Endodermal cell (in vitro differentiated cells): ENCODE measurements around the gene NME2. TPM values are rescaled to one million over a fixed set of nuclear protein-coding genes. Genes with fewer than 3 reads are reported as not detected.

Experiments
- DNase-seq: peaks from one replicate; pipeline ENCODE4 v3.0.0-alpha.2; 2017
- H3K27ac ChIP-seq: 2 replicates; pipeline ENCODE4 v1.5.1; 2013; ENCODE audit warnings: mild to moderate bottlenecking, low read depth, low read length, moderate library complexity
- H3K27me3 ChIP-seq: 2 replicates; pipeline ENCODE4 v1.6.1; 2013; ENCODE audit warnings: mild to moderate bottlenecking, low read length, moderate library complexity; ENCODE audit not compliant: insufficient read depth, control insufficient read depth, poor library complexity, severe bottlenecking
- H3K36me3 ChIP-seq: 2 replicates; pipeline ENCODE4 v1.7.0; 2013; ENCODE audit warnings: mild to moderate bottlenecking, low read length, moderate library complexity; ENCODE audit not compliant: control insufficient read depth, insufficient read depth
- H3K4me1 ChIP-seq: one replicate; pipeline ENCODE4 v1.7.0; 2013; ENCODE audit warnings: low read length; ENCODE audit not compliant: control insufficient read depth, insufficient read depth
- H3K4me3 ChIP-seq: 2 replicates; pipeline ENCODE4 v1.5.1; 2013; ENCODE audit warnings: mild to moderate bottlenecking, low read length, moderate library complexity
- H3K9ac ChIP-seq: 2 replicates; pipeline ENCODE4 v1.6.1; 2013; ENCODE audit warnings: mild to moderate bottlenecking, low read length, moderate library complexity; ENCODE audit not compliant: poor library complexity, severe bottlenecking; ENCODE audit errors: extremely low read depth
- H3K9me3 ChIP-seq: 2 replicates; pipeline ENCODE4 v1.6.1; 2013; ENCODE audit warnings: mild to moderate bottlenecking, low read length, moderate library complexity; ENCODE audit not compliant: control insufficient read depth
- H3K27ac Mint-ChIP-seq: 2 replicates; pipeline ENCODE4 v1.8.0; 2020; ENCODE audit warnings: mixed read lengths
- H3K27me3 Mint-ChIP-seq: 2 replicates; pipeline ENCODE4 v1.8.0; 2021; ENCODE audit warnings: mild to moderate bottlenecking, mixed read lengths; ENCODE audit not compliant: insufficient read depth
- H3K36me3 Mint-ChIP-seq: 2 replicates; pipeline ENCODE4 v1.8.0; 2020; ENCODE audit warnings: low read depth, mixed read lengths
- H3K4me1 Mint-ChIP-seq: 2 replicates; pipeline ENCODE4 v1.8.0; 2020; ENCODE audit warnings: mixed read lengths
- H3K4me3 Mint-ChIP-seq: 2 replicates; pipeline ENCODE4 v1.8.0; 2020; ENCODE audit warnings: mild to moderate bottlenecking, moderate library complexity, mixed read lengths
- H3K9me3 Mint-ChIP-seq: 2 replicates; pipeline ENCODE4 v1.8.0; 2020; ENCODE audit warnings: mild to moderate bottlenecking, mixed read lengths
- CTCF ChIP-seq: fragments of 200-600 bp; sonication (generic); conservative IDR thresholded peaks from 2 replicates; pipeline ENCODE4 v1.5.0; 2021; ENCODE audit warnings: antibody characterized with exemption, mild to moderate bottlenecking
- WGBS, 2 experiments: methylation state at CpG; one replicate each; pipeline versions ENCODE4 v1.1.5 to v1.1.7; 2013; ENCODE audit warnings: missing lambda C conversion rate in 2 of 2, mixed read lengths in 1 of 2; ENCODE audit not compliant: insufficient coverage in 1 of 2, insufficient read length in 1 of 2; 5-methylcytosine and 5-hydroxymethylcytosine counted together
- total RNA-seq, 2 donors: library from RNA; stranded (reverse); fragmentation: NEBNext Ultra II Directional in 1 of 2; extraction: Animal tissue kit (Norgen Biotek cat#: 25700) in 1 of 2; gene quantifications; 2 replicates in 1 of 2; 3 replicates in 1 of 2; pipeline ENCODE4 v1.2.1, GENCODE V29; 2021

The NME2 gene
- total RNA-seq, 2 donors from 2014 or later, result 560 to 707 TPM

- Histone ChIP-seq H3K4me3 (no peak overlapping the region), H3K27me3 (no peaks in the 10 kb centered on the region), H3K9me3 (no peaks in the 10 kb centered on the region), H3K36me3 (peaks cover 90% of the 10 kb centered on the region), H3K4me1 (no peaks in the 10 kb centered on the region), H3K27ac (no peak overlapping the region), H3K9ac (no peak overlapping the region)
- H3K27me3 Mint-ChIP-seq, result no peaks in the 10 kb centered on the region
- H3K4me1 Mint-ChIP-seq, result no peaks in the 10 kb centered on the region
- H3K4me3 Mint-ChIP-seq, result no peak overlapping the region
- TF ChIP-seq CTCF, result no peak
- no peaks in the 10 kb centered on the region for H3K9me3 Mint-ChIP-seq
- no peak for DNase-seq
- H3K27ac Mint-ChIP-seq, result no peak overlapping the region
- peaks cover 37% of the 10 kb centered on the region for H3K36me3 Mint-ChIP-seq
Observed at GRCh38 chr17:51203838-51204237, 37.6 kb downstream of the NME2 start.

GRCh38 chr17:51214920-51215319 is 48.7 kb downstream of the NME2 start:
- Histone ChIP-seq H3K27ac (no peak overlapping the region), H3K36me3 (peaks cover 80% of the 10 kb centered on the region), H3K4me3 (no peak overlapping the region), H3K27me3 (no peaks in the 10 kb centered on the region), H3K4me1 (no peaks in the 10 kb centered on the region), H3K9me3 (no peaks in the 10 kb centered on the region), H3K9ac (no peak overlapping the region)
- DNase-seq, result no peak
- H3K27me3 Mint-ChIP-seq, result no peaks in the 10 kb centered on the region
- no peak overlapping the region for H3K27ac Mint-ChIP-seq
- no peak overlapping the region for H3K4me3 Mint-ChIP-seq
- H3K36me3 Mint-ChIP-seq, result peaks cover 46% of the 10 kb centered on the region
- no peak for TF ChIP-seq CTCF
- H3K9me3 Mint-ChIP-seq, result no peaks in the 10 kb centered on the region
- no peaks in the 10 kb centered on the region for H3K4me1 Mint-ChIP-seq
- 88 to 100% methylated on average over 1 of the region's 1 CpG for WGBS, 2 experiments

GRCh38 chr17:51217946-51218345 is 51.7 kb downstream of the NME2 start:
- Mint-ChIP-seq H3K27me3 (no peaks in the 10 kb centered on the region), H3K27ac (no peak overlapping the region), H3K36me3 (peaks cover 56% of the 10 kb centered on the region), H3K4me3 (no peak overlapping the region), H3K9me3 (no peaks in the 10 kb centered on the region), H3K4me1 (no peaks in the 10 kb centered on the region)
- no peak for TF ChIP-seq CTCF
- Histone ChIP-seq H3K9ac (no peak overlapping the region), H3K9me3 (no peaks in the 10 kb centered on the region), H3K36me3 (peaks cover 85% of the 10 kb centered on the region), H3K27me3 (no peaks in the 10 kb centered on the region), H3K4me1 (no peaks in the 10 kb centered on the region), H3K4me3 (no peak overlapping the region), H3K27ac (no peak overlapping the region)
- WGBS, 2 experiments, result 100% methylated on average over 1 of the region's 1 CpG
- no peak for DNase-seq
